Mesenchymal stem cell (in vitro differentiated cells and primary cell): ENCODE data around the gene FA2H.

Experiments
- DNase-seq: peaks from one replicate; pipeline ENCODE4 v3.0.0-alpha.2; 2013
- H2AFZ ChIP-seq: one replicate; pipeline ENCODE4 v1.6.1; 2013; ENCODE audit warnings: low read depth, mild to moderate bottlenecking, control low read depth, inconsistent platforms, low read length, moderate library complexity
- H2AK5ac ChIP-seq: 2 replicates; pipeline ENCODE4 v1.6.1; 2013; ENCODE audit warnings: low read length, moderate library complexity, mild to moderate bottlenecking, inconsistent platforms; ENCODE audit not compliant: severe bottlenecking
- H2BK120ac ChIP-seq: one replicate; pipeline ENCODE4 v1.6.1; 2013; ENCODE audit warnings: low read depth, mild to moderate bottlenecking, inconsistent platforms, low read length, moderate library complexity
- H2BK12ac ChIP-seq, 2 experiments: one replicate each; pipeline ENCODE4 v1.6.1; 2013; ENCODE audit warnings: inconsistent platforms in 2 of 2, low read length in 2 of 2, mild to moderate bottlenecking in 2 of 2, moderate library complexity in 2 of 2, control low read depth in 1 of 2
- H2BK15ac ChIP-seq: one replicate; pipeline ENCODE4 v1.6.1; 2013; ENCODE audit warnings: mild to moderate bottlenecking, low read depth, inconsistent platforms; ENCODE audit not compliant: poor library complexity, severe bottlenecking
- H2BK5ac ChIP-seq: 2 replicates; pipeline ENCODE4 v1.6.1; 2013; ENCODE audit warnings: low read depth, mild to moderate bottlenecking, low read length, control low read depth, inconsistent platforms; ENCODE audit not compliant: poor library complexity, severe bottlenecking
- H3K14ac ChIP-seq, 2 experiments: one replicate each; pipeline ENCODE4 v1.6.1; 2013; ENCODE audit warnings: inconsistent platforms in 2 of 2, low read length in 2 of 2, control low read depth in 1 of 2, mild to moderate bottlenecking in 1 of 2, moderate library complexity in 1 of 2
- H3K18ac ChIP-seq, 2 experiments: one replicate each; pipeline ENCODE4 v1.6.1; 2013; ENCODE audit warnings: inconsistent platforms in 2 of 2, low read length in 2 of 2, control low read depth in 1 of 2, low read depth in 1 of 2, mild to moderate bottlenecking in 1 of 2
- H3K23ac ChIP-seq, 2 experiments: one replicate each; pipeline ENCODE4 v1.6.1; 2013; ENCODE audit warnings: inconsistent platforms in 2 of 2, low read length in 2 of 2, mild to moderate bottlenecking in 2 of 2, moderate library complexity in 2 of 2, control low read depth in 1 of 2
- H3K27ac ChIP-seq: 2 replicates; pipeline ENCODE4 v1.5.1; 2013; ENCODE audit warnings: mild to moderate bottlenecking, moderate library complexity, low read length, control low read depth, inconsistent platforms; ENCODE audit not compliant: poor library complexity, severe bottlenecking
- H3K27me3 ChIP-seq, 2 experiments: 2 replicates each; pipeline versions ENCODE4 v1.6.1 to v1.7.0; 2013; ENCODE audit warnings: low read length in 2 of 2, mild to moderate bottlenecking in 2 of 2, moderate library complexity in 2 of 2, control low read depth in 1 of 2, inconsistent platforms in 1 of 2; ENCODE audit not compliant: control insufficient read depth in 1 of 2, insufficient read depth in 1 of 2
- H3K36me3 ChIP-seq, 2 experiments: 2 replicates each; pipeline versions ENCODE4 v1.6.1 to v1.7.0; 2013; ENCODE audit warnings: low read length in 2 of 2, control low read depth in 1 of 2, inconsistent platforms in 1 of 2, low read depth in 1 of 2, mild to moderate bottlenecking in 1 of 2; ENCODE audit not compliant: insufficient read depth in 2 of 2, control insufficient read depth in 1 of 2
- H3K4ac ChIP-seq, 2 experiments: one replicate each; pipeline ENCODE4 v1.6.1; 2013; ENCODE audit warnings: inconsistent platforms in 2 of 2, low read length in 2 of 2, mild to moderate bottlenecking in 2 of 2, moderate library complexity in 2 of 2, control low read depth in 1 of 2, low read depth in 1 of 2
- H3K4me1 ChIP-seq: 2 replicates; pipeline ENCODE4 v1.6.1; 2013; ENCODE audit warnings: low read depth, low read length, control low read depth; ENCODE audit not compliant: control insufficient read depth, insufficient read depth
- H3K4me2 ChIP-seq: 2 replicates; pipeline ENCODE4 v1.6.1; 2013; ENCODE audit warnings: low read length, mild to moderate bottlenecking, inconsistent platforms; ENCODE audit not compliant: poor library complexity, severe bottlenecking
- H3K4me3 ChIP-seq, 2 experiments: 2 replicates each; pipeline versions ENCODE4 v1.5.1 to v1.7.0; 2013; ENCODE audit warnings: low read length in 2 of 2, mild to moderate bottlenecking in 2 of 2, control low read depth in 1 of 2, low read depth in 1 of 2; ENCODE audit not compliant: insufficient read depth in 1 of 2
- H3K79me1 ChIP-seq: replicated peaks from 2 replicates; pipeline ENCODE4 v1.6.1; 2013; ENCODE audit warnings: mild to moderate bottlenecking, control low read depth, low read length, inconsistent platforms; ENCODE audit not compliant: poor library complexity, severe bottlenecking
- H3K9ac ChIP-seq: 2 replicates; pipeline ENCODE4 v1.7.0; 2013; ENCODE audit warnings: mild to moderate bottlenecking, low read length, moderate library complexity
- H3K9me3 ChIP-seq: 2 replicates; pipeline ENCODE4 v1.7.0; 2013; ENCODE audit warnings: mild to moderate bottlenecking, low read length; ENCODE audit not compliant: control insufficient read depth
- H4K8ac ChIP-seq: one replicate; pipeline ENCODE4 v1.6.1; 2013; ENCODE audit warnings: inconsistent platforms, mild to moderate bottlenecking, low read length, moderate library complexity
- H4K91ac ChIP-seq: one replicate; pipeline ENCODE4 v1.6.1; 2013; ENCODE audit warnings: mild to moderate bottlenecking, low read length, inconsistent platforms
- WGBS: methylation state at CpG from one replicate; pipeline ENCODE4 v1.1.7; 2013; ENCODE audit warnings: mixed read lengths; 5-methylcytosine and 5-hydroxymethylcytosine counted together

The FA2H gene

GRCh38 chr16:74720579-74720978, 54.0 kb downstream of the FA2H start:
- H3K9ac ChIP-seq = no peak overlapping the region
- H2AFZ ChIP-seq = no peak overlapping the region
- no peak overlapping the region for H2BK12ac ChIP-seq
- H3K4ac ChIP-seq = no peak overlapping the region
- H3K18ac ChIP-seq = no peak overlapping the region
- no peak overlapping the region for H2BK15ac ChIP-seq
- H3K27me3 ChIP-seq = peaks cover 3 to 58% of the 10 kb centered on the region in 2 experiments
- peaks cover 10% of the 10 kb centered on the region for H3K4me1 ChIP-seq
- no peaks in the 10 kb centered on the region for H3K79me1 ChIP-seq
- H3K23ac ChIP-seq = no peak overlapping the region
- no peak overlapping the region for H4K91ac ChIP-seq
- no peak overlapping the region for H3K4me3 ChIP-seq
- no peaks in the 10 kb centered on the region for H3K9me3 ChIP-seq
- 85% methylated on average over 5 of the region's 5 CpGs for WGBS
- no peak overlapping the region for H3K27ac ChIP-seq
- DNase-seq = no peak
- no peak overlapping the region for H3K14ac ChIP-seq
- no peak overlapping the region for H2AK5ac ChIP-seq
- H3K36me3 ChIP-seq = no peaks in the 10 kb centered on the region
- no peak overlapping the region for H2BK5ac ChIP-seq
- no peak overlapping the region for H2BK120ac ChIP-seq
- no peak overlapping the region for H3K4me2 ChIP-seq
- H4K8ac ChIP-seq = no peak overlapping the region

GRCh38 chr16:74718741-74719610, 55.6 kb downstream of the FA2H start:
- Histone ChIP-seq H2BK120ac (no peak overlapping the region), H2AK5ac (no peak overlapping the region), H4K8ac (no peak overlapping the region), H2BK15ac (no peak overlapping the region), H3K9me3 (no peaks in the 10 kb centered on the region), H3K4me2 (no peak overlapping the region), H3K36me3 (no peaks in the 10 kb centered on the region), H3K23ac (no peak overlapping the region), H3K4me1 (no peaks in the 10 kb centered on the region), H3K4ac (no peak overlapping the region), H3K27ac (no peak overlapping the region), H2BK5ac (no peak overlapping the region), H3K27me3 (peaks cover 3 to 57% of the 10 kb centered on the region in 2 experiments), H2AFZ (no peak overlapping the region), H3K14ac (no peak overlapping the region), H2BK12ac (no peak overlapping the region), H3K9ac (no peak overlapping the region), H3K4me3 (no peak overlapping the region), H4K91ac (no peak overlapping the region), H3K79me1 (no peaks in the 10 kb centered on the region), H3K18ac (no peak overlapping the region)
- 88% methylated on average over 23 of the region's 27 CpGs for WGBS
- DNase-seq = no peak

GRCh38 chr16:74718140-74718539, 56.5 kb downstream of the FA2H start:
- Histone ChIP-seq H3K4me1 (no peaks in the 10 kb centered on the region), H3K9me3 (no peaks in the 10 kb centered on the region), H3K9ac (no peak overlapping the region), H2BK12ac (no peak overlapping the region), H3K23ac (no peak overlapping the region), H4K91ac (no peak overlapping the region), H3K4me3 (no peak overlapping the region), H3K4me2 (no peak overlapping the region), H3K79me1 (no peaks in the 10 kb centered on the region), H2BK5ac (no peak overlapping the region), H3K4ac (no peak overlapping the region), H4K8ac (no peak overlapping the region), H3K27ac (no peak overlapping the region), H2AFZ (no peak overlapping the region), H3K14ac (no peak overlapping the region), H3K27me3 (peaks cover 3 to 53% of the 10 kb centered on the region in 2 experiments), H2BK120ac (no peak overlapping the region), H3K18ac (no peak overlapping the region), H2AK5ac (no peak overlapping the region), H3K36me3 (no peaks in the 10 kb centered on the region), H2BK15ac (no peak overlapping the region)
- WGBS = 90% methylated on average over 13 of the region's 13 CpGs
- DNase-seq = no peak

GRCh38 chr16:74717367-74717766, 57.3 kb downstream of the FA2H start:
- no peak for DNase-seq
- 85% methylated on average over 7 of the region's 7 CpGs for WGBS
- Histone ChIP-seq H3K4me3 (no peak overlapping the region), H3K9me3 (no peaks in the 10 kb centered on the region), H3K27me3 (peaks cover 3 to 55% of the 10 kb centered on the region in 2 experiments), H3K27ac (no peak overlapping the region), H2BK5ac (no peak overlapping the region), H3K14ac (peak overlapping the region in 1 of 2 experiments; percentile 26), H3K4me1 (no peaks in the 10 kb centered on the region), H3K9ac (no peak overlapping the region), H3K23ac (no peak overlapping the region), H3K4me2 (no peak overlapping the region), H3K79me1 (no peaks in the 10 kb centered on the region), H3K18ac (no peak overlapping the region), H3K36me3 (no peaks in the 10 kb centered on the region), H4K8ac (no peak overlapping the region), H2AK5ac (no peak overlapping the region), H2AFZ (no peak overlapping the region), H3K4ac (no peak overlapping the region), H4K91ac (no peak overlapping the region), H2BK120ac (no peak overlapping the region), H2BK12ac (no peak overlapping the region), H2BK15ac (no peak overlapping the region)
